ENCODE results near the gene OCA2. TPM values are rescaled to one million over a fixed set of nuclear protein-coding genes. Genes with fewer than 3 reads are reported as not detected.

The OCA2 gene
- total RNA-seq, 4 donors from 2014 or later = 0.17 to 1.2 (median 0.24) TPM

GRCh38 chr15:28105224-28105791, 6.2 kb upstream of the OCA2 start:
- WGBS = 90% methylated on average over 9 of the region's 9 CpGs
- no peak for DNase-seq (ENCODE audit: extremely low spot score)
- H3K9me3 ChIP-seq = no peaks in the 10 kb centered on the region
- no peaks in the 10 kb centered on the region for H3K36me3 ChIP-seq
- no peak for TF ChIP-seq CTCF (IDR thresholded peaks at IDR 0.05)
- no peak for TF ChIP-seq EP300 (IDR thresholded peaks at IDR 0.05)
- no peak for TF ChIP-seq POLR2AphosphoS5 (IDR thresholded peaks at IDR 0.05)
- no peak for TF ChIP-seq POLR2A (IDR thresholded peaks at IDR 0.05; ENCODE audit: low read depth)
- H3K4me1 ChIP-seq = peaks cover 12 to 31% (median 25%) of the 10 kb centered on the region in 4 donors
- peaks cover 0 to 54% (median 0%) of the 10 kb centered on the region in 4 donors for H3K27me3 ChIP-seq
- no peak overlapping the region for H3K27ac ChIP-seq (replicated peaks in 1 of 4)
- intact Hi-C loops (cut with DNase I) = no loop called here
- no peak overlapping the region for H3K4me3 ChIP-seq

GRCh38 chr15:28104326-28104725, 5.2 kb upstream of the OCA2 start:
- peaks cover 0 to 64% (median 2%) of the 10 kb centered on the region in 4 donors for H3K27me3 ChIP-seq
- WGBS = 89% methylated on average over 8 of the region's 10 CpGs

GRCh38 chr15:28103831-28104230, 4.7 kb upstream of the OCA2 start:
- Histone ChIP-seq H3K27ac (replicated peaks in 1 of 4) (no peak overlapping the region), H3K9me3 (no peaks in the 10 kb centered on the region), H3K4me1 (peaks cover 12 to 30% (median 27%) of the 10 kb centered on the region in 4 donors), H3K27me3 (peaks cover 0 to 69% (median 7%) of the 10 kb centered on the region in 4 donors), H3K4me3 (no peak overlapping the region), H3K36me3 (no peaks in the 10 kb centered on the region)
- TF ChIP-seq EP300 (IDR thresholded peaks at IDR 0.05) (no peak), POLR2AphosphoS5 (IDR thresholded peaks at IDR 0.05) (no peak), POLR2A (IDR thresholded peaks at IDR 0.05; ENCODE audit: low read depth) (no peak), CTCF (IDR thresholded peaks at IDR 0.05) (no peak)
- DNase-seq (ENCODE audit: extremely low spot score) = no peak
- WGBS = 91% methylated on average over 10 of the region's 10 CpGs
- intact Hi-C loops (cut with DNase I) = no loop called here

More at GRCh38 chr15:28104326-28104725, 5.2 kb upstream of the OCA2 start:
- peaks cover 12 to 25% (median 23%) of the 10 kb centered on the region in 4 donors for H3K4me1 ChIP-seq
- no peak for DNase-seq (ENCODE audit: extremely low spot score)
- no peak overlapping the region for H3K4me3 ChIP-seq
- intact Hi-C loops (cut with DNase I) = no loop called here
- no peak overlapping the region for H3K27ac ChIP-seq (replicated peaks in 1 of 4)
- H3K9me3 ChIP-seq = no peaks in the 10 kb centered on the region
- no peaks in the 10 kb centered on the region for H3K36me3 ChIP-seq
- no peak for TF ChIP-seq POLR2AphosphoS5 (IDR thresholded peaks at IDR 0.05)
- no peak for TF ChIP-seq POLR2A (IDR thresholded peaks at IDR 0.05; ENCODE audit: low read depth)
- TF ChIP-seq EP300 (IDR thresholded peaks at IDR 0.05) = no peak

GRCh38 chr15:28101983-28102441, 2.9 kb upstream of the OCA2 start:
- H3K36me3 ChIP-seq = no peaks in the 10 kb centered on the region
- H3K9me3 ChIP-seq = no peaks in the 10 kb centered on the region
- H3K27ac ChIP-seq (replicated peaks in 1 of 4) = no peak overlapping the region
- H3K4me1 ChIP-seq = peaks cover 7 to 31% (median 26%) of the 10 kb centered on the region in 4 donors
- H3K27me3 ChIP-seq = peaks cover 0 to 83% (median 13%) of the 10 kb centered on the region in 4 donors
- intact Hi-C loops (cut with DNase I) = no loop called here
- no peak overlapping the region for H3K4me3 ChIP-seq
- TF ChIP-seq EP300 (IDR thresholded peaks at IDR 0.05) = no peak
- no peak for TF ChIP-seq POLR2A (IDR thresholded peaks at IDR 0.05; ENCODE audit: low read depth)
- no peak for TF ChIP-seq CTCF (IDR thresholded peaks at IDR 0.05)
- TF ChIP-seq POLR2AphosphoS5 (IDR thresholded peaks at IDR 0.05) = no peak
- DNase-seq (ENCODE audit: extremely low spot score) = no peak
- WGBS = 97% methylated on average over 5 of the region's 10 CpGs

GRCh38 chr15:28101201-28101600, 2.1 kb upstream of the OCA2 start:
- TF ChIP-seq EP300 (IDR thresholded peaks at IDR 0.05) (no peak), POLR2AphosphoS5 (IDR thresholded peaks at IDR 0.05) (no peak), CTCF (IDR thresholded peaks at IDR 0.05) (no peak), POLR2A (IDR thresholded peaks at IDR 0.05; ENCODE audit: low read depth) (no peak)
- WGBS = 90% methylated on average over 6 of the region's 8 CpGs
- Histone ChIP-seq H3K9me3 (no peaks in the 10 kb centered on the region), H3K4me3 (no peak overlapping the region), H3K27ac (replicated peaks in 1 of 4) (no peak overlapping the region), H3K27me3 (peaks cover 0 to 83% (median 14%) of the 10 kb centered on the region in 4 donors), H3K36me3 (no peaks in the 10 kb centered on the region), H3K4me1 (peaks cover 8 to 31% (median 26%) of the 10 kb centered on the region in 4 donors)
- DNase-seq (ENCODE audit: extremely low spot score) = no peak
- intact Hi-C loops (cut with DNase I) = no loop called here
